ENCODE data around the gene TLE1.

The TLE1 gene

GRCh38 chr9:81722277-81722676 lies 32.9 kb upstream of the TLE1 start:
- TF ChIP-seq TAF1 (IDR thresholded peaks at IDR 0.05; ENCODE audit: borderline replicate concordance, insufficient read depth, low read length) (no peak), POLR2AphosphoS5 (IDR thresholded peaks at IDR 0.05; ENCODE audit: low read depth, low read length) (no peak), REST (IDR thresholded peaks at IDR 0.05; ENCODE audit: insufficient read depth in 1 of 2, low read depth in 2 of 2, low read length in 2 of 2) (no peak), SIN3A (IDR thresholded peaks at IDR 0.05; ENCODE audit: borderline replicate concordance, insufficient read depth, low read length) (no peak), FOXP2 (optimal IDR thresholded peaks at IDR 0.05; ENCODE audit: borderline replicate concordance, extremely low read depth, extremely low read length, insufficient read depth) (no peak)

GRCh38 chr9:81720450-81721086 lies 31.2 kb upstream of the TLE1 start:
- no peak for TF ChIP-seq SIN3A (IDR thresholded peaks at IDR 0.05; ENCODE audit: borderline replicate concordance, insufficient read depth, low read length)
- no peak for TF ChIP-seq FOXP2 (optimal IDR thresholded peaks at IDR 0.05; ENCODE audit: borderline replicate concordance, extremely low read depth, extremely low read length, insufficient read depth)
- no peak for TF ChIP-seq REST (IDR thresholded peaks at IDR 0.05; ENCODE audit: insufficient read depth in 1 of 2, low read depth in 2 of 2, low read length in 2 of 2)
- TF ChIP-seq POLR2AphosphoS5 (IDR thresholded peaks at IDR 0.05; ENCODE audit: low read depth, low read length), result no peak
- TF ChIP-seq TAF1 (IDR thresholded peaks at IDR 0.05; ENCODE audit: borderline replicate concordance, insufficient read depth, low read length), result no peak

GRCh38 chr9:81719972-81720371 lies 30.6 kb upstream of the TLE1 start:
- no peak for TF ChIP-seq FOXP2 (optimal IDR thresholded peaks at IDR 0.05; ENCODE audit: borderline replicate concordance, extremely low read depth, extremely low read length, insufficient read depth)
- TF ChIP-seq SIN3A (IDR thresholded peaks at IDR 0.05; ENCODE audit: borderline replicate concordance, insufficient read depth, low read length), result no peak
- TF ChIP-seq TAF1 (IDR thresholded peaks at IDR 0.05; ENCODE audit: borderline replicate concordance, insufficient read depth, low read length), result no peak
- no peak for TF ChIP-seq POLR2AphosphoS5 (IDR thresholded peaks at IDR 0.05; ENCODE audit: low read depth, low read length)
- TF ChIP-seq REST (IDR thresholded peaks at IDR 0.05; ENCODE audit: insufficient read depth in 1 of 2, low read depth in 2 of 2, low read length in 2 of 2), result no peak

- TF ChIP-seq POLR2AphosphoS5 (IDR thresholded peaks at IDR 0.05; ENCODE audit: low read depth, low read length), result no peak
- TF ChIP-seq TAF1 (IDR thresholded peaks at IDR 0.05; ENCODE audit: borderline replicate concordance, insufficient read depth, low read length), result no peak
Measured at GRCh38 chr9:81718244-81718643, 28.9 kb upstream of the TLE1 start.

- TF ChIP-seq REST (IDR thresholded peaks at IDR 0.05; ENCODE audit: insufficient read depth in 1 of 2, low read depth in 2 of 2, low read length in 2 of 2) (no peak), SIN3A (IDR thresholded peaks at IDR 0.05; ENCODE audit: borderline replicate concordance, insufficient read depth, low read length) (no peak), TAF1 (IDR thresholded peaks at IDR 0.05; ENCODE audit: borderline replicate concordance, insufficient read depth, low read length) (no peak), POLR2AphosphoS5 (IDR thresholded peaks at IDR 0.05; ENCODE audit: low read depth, low read length) (no peak), FOXP2 (optimal IDR thresholded peaks at IDR 0.05; ENCODE audit: borderline replicate concordance, extremely low read depth, extremely low read length, insufficient read depth) (no peak)
Measured at GRCh38 chr9:81717747-81718077, 28.4 kb upstream of the TLE1 start.

Data from PFSK-1 (cell line).